IMR-90 (cell line): ENCODE data around the gene TAF3. TPM values are rescaled to one million over a fixed set of nuclear protein-coding genes. Genes with fewer than 3 reads are reported as not detected.

Experiments used
- ATAC-seq: fragments of 200-7000 bp; cut with Tn5 transposase; 2 replicates; pipeline ENCODE4 v1.9.1; 2020; ENCODE audit warnings: low read depth, mild to moderate bottlenecking, moderate library complexity
- BruUV-seq: library from RNA; stranded (reverse); fragments of 400-500 nt; replicated peaks from 2 replicates; lab custom pipeline; 2021; lab: Mats Ljungman, UMichigan
- CTCF ChIA-PET: fragments of 300-600 bp; formaldehyde crosslinking; extraction: SDS; loops from one replicate; lab custom pipeline; 2021; ENCODE audit warnings: antibody characterized with exemption; lab: Yijun Ruan, JAX
- POLR2A ChIA-PET: fragments of 300-600 bp; sonication (Branson Sonifier 250); formaldehyde crosslinking; loops from one replicate; lab custom pipeline; 2022; ENCODE audit warnings: antibody characterized with exemption; ENCODE audit not compliant: unreplicated experiment; lab: Charles Lee
- DNase-seq: peaks from one replicate; pipeline ENCODE4 v3.0.0; 2013
- H2AFZ ChIP-seq: replicated peaks from 2 replicates; pipeline ENCODE3; 2013; ENCODE audit warnings: low read length, mild to moderate bottlenecking; ENCODE audit not compliant: poor library complexity
- H2AK5ac ChIP-seq: 2 replicates; pipeline ENCODE4 v1.6.1; 2013; ENCODE audit warnings: low read depth, low read length, inconsistent platforms
- H2AK9ac ChIP-seq: replicated peaks from 2 replicates; pipeline ENCODE3; 2013; ENCODE audit warnings: mild to moderate bottlenecking, low read depth, low read length, moderate library complexity; ENCODE audit not compliant: poor library complexity
- H2BK120ac ChIP-seq: 2 replicates; pipeline ENCODE4 v1.6.1; 2013; ENCODE audit warnings: low read depth, low read length, inconsistent platforms
- H2BK15ac ChIP-seq: 3 replicates; pipeline ENCODE4 v1.6.1; 2013; ENCODE audit warnings: low read depth, low read length, inconsistent platforms
- H2BK20ac ChIP-seq: 2 replicates; pipeline ENCODE4 v1.6.1; 2013; ENCODE audit warnings: low read depth, mild to moderate bottlenecking, inconsistent platforms, low read length, moderate library complexity
- H2BK5ac ChIP-seq: 2 replicates; pipeline ENCODE4 v1.6.1; 2013; ENCODE audit warnings: mild to moderate bottlenecking, low read depth, low read length, inconsistent platforms; ENCODE audit not compliant: poor library complexity, severe bottlenecking
- H3K14ac ChIP-seq: replicated peaks from 2 replicates; pipeline ENCODE4 v1.6.1; 2013; ENCODE audit warnings: low read depth, low read length, inconsistent platforms
- H3K18ac ChIP-seq: 2 replicates; pipeline ENCODE4 v1.6.1; 2013; ENCODE audit warnings: low read depth, low read length, control low read depth
- H3K23ac ChIP-seq: 2 replicates; pipeline ENCODE4 v1.6.1; 2013; ENCODE audit warnings: low read depth, low read length, inconsistent platforms
- H3K27ac ChIP-seq: 2 replicates; pipeline ENCODE4 v1.5.1; 2013; ENCODE audit warnings: mild to moderate bottlenecking, control low read depth, low read length; ENCODE audit not compliant: insufficient read depth
- H3K27me3 ChIP-seq: 2 replicates; pipeline ENCODE4 v1.6.1; 2013; ENCODE audit warnings: low read length; ENCODE audit not compliant: control insufficient read depth, insufficient read depth
- H3K36me3 ChIP-seq: 2 replicates; pipeline ENCODE4 v1.6.1; 2013; ENCODE audit warnings: low read length, mixed read lengths; ENCODE audit not compliant: control insufficient read depth, insufficient read depth
- H3K4ac ChIP-seq: 2 replicates; pipeline ENCODE4 v1.6.1; 2013; ENCODE audit warnings: low read depth, low read length, inconsistent platforms
- H3K4me1 ChIP-seq: 2 replicates; pipeline ENCODE4 v1.6.1; 2013; ENCODE audit warnings: low read length, mixed read lengths; ENCODE audit not compliant: control insufficient read depth, insufficient read depth
- H3K4me2 ChIP-seq: 2 replicates; pipeline ENCODE4 v1.6.1; 2013; ENCODE audit warnings: low read depth, mild to moderate bottlenecking, control low read depth, low read length, moderate library complexity
- H3K4me3 ChIP-seq: 2 replicates; pipeline ENCODE4 v1.5.1; 2013; ENCODE audit warnings: low read depth, mild to moderate bottlenecking, control low read depth, low read length, moderate library complexity; ENCODE audit not compliant: insufficient read depth
- H3K56ac ChIP-seq: 2 replicates; pipeline ENCODE4 v1.6.1; 2013; ENCODE audit warnings: low read length, inconsistent platforms; ENCODE audit not compliant: insufficient read depth; ENCODE audit errors: extremely low read depth
- H3K79me1 ChIP-seq, 2 experiments: 2 replicates each; pipeline ENCODE4 v1.6.1; 2013; ENCODE audit warnings: low read length in 2 of 2, inconsistent platforms in 1 of 2, low read depth in 1 of 2
- H3K9ac ChIP-seq: 2 replicates; pipeline ENCODE4 v1.6.1; 2013; ENCODE audit warnings: low read depth, low read length, control low read depth
- H3K9me1 ChIP-seq: 2 replicates; pipeline ENCODE4 v1.6.1; 2013; ENCODE audit warnings: low read length, inconsistent platforms; ENCODE audit not compliant: insufficient read depth
- H3K9me3 ChIP-seq: 2 replicates; pipeline ENCODE4 v1.6.1; 2013; ENCODE audit warnings: low read length; ENCODE audit not compliant: control insufficient read depth, insufficient read depth
- H4K20me1 ChIP-seq: 2 replicates; pipeline ENCODE4 v1.6.1; 2013; ENCODE audit warnings: low read length, inconsistent platforms; ENCODE audit not compliant: insufficient read depth
- H4K5ac ChIP-seq: 2 replicates; pipeline ENCODE4 v1.6.1; 2013; ENCODE audit warnings: mild to moderate bottlenecking, low read depth, low read length, control low read depth
- H4K8ac ChIP-seq, 2 experiments: 2 replicates each; pipeline ENCODE4 v1.6.1; 2013; ENCODE audit warnings: low read depth in 2 of 2, low read length in 2 of 2, control low read depth in 1 of 2, inconsistent platforms in 1 of 2
- H4K91ac ChIP-seq: 2 replicates; pipeline ENCODE4 v1.6.1; 2013; ENCODE audit warnings: low read depth, low read length, inconsistent platforms; ENCODE audit not compliant: insufficient read depth
- BHLHE40 ChIP-seq: fragments of 150-350 bp; IDR thresholded peaks from 2 replicates; pipeline ENCODE4 v1.6.1; 2016; ENCODE audit warnings: mild to moderate bottlenecking, low read depth, low read length
- CEBPB ChIP-seq: IDR thresholded peaks from 2 replicates; pipeline ENCODE4 v1.6.1; 2012; ENCODE audit warnings: low read depth, low read length, improper control_type of control experiment
- CHD1 ChIP-seq: IDR thresholded peaks from 2 replicates; pipeline ENCODE4 v1.6.1; 2012; ENCODE audit warnings: low read depth, low read length, improper control_type of control experiment
- ELK1 ChIP-seq: fragments of 150-350 bp; IDR thresholded peaks from 2 replicates; pipeline ENCODE4 v1.6.1; 2016; ENCODE audit warnings: low read depth, mild to moderate bottlenecking, low read length, moderate library complexity, borderline replicate concordance
- FOS ChIP-seq: fragments of 150-350 bp; IDR thresholded peaks from 2 replicates; pipeline ENCODE4 v1.6.1; 2016; ENCODE audit warnings: low read depth, low read length
- MAFK ChIP-seq: IDR thresholded peaks from 2 replicates; pipeline ENCODE4 v1.6.1; 2012; ENCODE audit warnings: low read depth, low read length, improper control_type of control experiment
- MAZ ChIP-seq: IDR thresholded peaks from 2 replicates; pipeline ENCODE4 v1.6.1; 2012; ENCODE audit warnings: low read depth, mild to moderate bottlenecking, low read length, improper control_type of control experiment, moderate library complexity, borderline replicate concordance
- MXI1 ChIP-seq: IDR thresholded peaks from 2 replicates; pipeline ENCODE4 v1.6.1; 2012; ENCODE audit warnings: low read depth, mild to moderate bottlenecking, low read length, moderate library complexity, borderline replicate concordance
- NFE2L2 ChIP-seq: fragments of 150-350 bp; IDR thresholded peaks from 2 replicates; pipeline ENCODE4 v1.6.1; 2016; ENCODE audit warnings: low read depth, mild to moderate bottlenecking, low read length
- POLR2A ChIP-seq: IDR thresholded peaks from 2 replicates; pipeline ENCODE4 v1.6.1; 2012; ENCODE audit warnings: mild to moderate bottlenecking, low read depth, low read length
- RAD21 ChIP-seq: IDR thresholded peaks from 2 replicates; pipeline ENCODE4 v1.6.1; 2012; ENCODE audit warnings: low read length, improper control_type of control experiment
- RCOR1 ChIP-seq: IDR thresholded peaks from 2 replicates; pipeline ENCODE4 v1.6.1; 2012; ENCODE audit warnings: mild to moderate bottlenecking, low read length, improper control_type of control experiment; ENCODE audit not compliant: insufficient replicate concordance
- RFX5 ChIP-seq: IDR thresholded peaks from 2 replicates; pipeline ENCODE4 v1.8.0; 2012; ENCODE audit warnings: low read depth, mild to moderate bottlenecking, low read length, moderate library complexity
- SMC3 ChIP-seq: fragments of 150-350 bp; IDR thresholded peaks from 2 replicates; pipeline ENCODE4 v1.6.1; 2016; ENCODE audit warnings: low read depth, mild to moderate bottlenecking, antibody characterized with exemption, low read length, moderate library complexity
- USF2 ChIP-seq: fragments of 150-350 bp; IDR thresholded peaks from 2 replicates; pipeline ENCODE4 v1.6.1; 2017; ENCODE audit warnings: mild to moderate bottlenecking, antibody characterized with exemption, low read length, low read depth
- WGBS, 2 experiments: methylation state at CpG; one replicate each; pipeline versions ENCODE4 v1.1.5 to v1.1.7; 2013; ENCODE audit warnings: missing lambda C conversion rate in 2 of 2; ENCODE audit not compliant: insufficient read length in 1 of 2; ENCODE audit errors: extremely low coverage in 2 of 2; 5-methylcytosine and 5-hydroxymethylcytosine counted together
- dilution Hi-C: fragments of 300-500 bp; cut with HindIII; formaldehyde crosslinking; loops from one replicate; pipeline ENCODE4 v1.14.3; 2018; ENCODE audit warnings: low sequenced_read_pairs; ENCODE audit not compliant: unreplicated experiment
- in situ Hi-C: fragments of 300-500 bp; cut with MboI; formaldehyde crosslinking; loops from 3 replicates; pipeline ENCODE4 v1.14.3; 2019; ENCODE audit warnings: low sequenced_read_pairs, inconsistent platforms, mixed read lengths
- intact Hi-C: fragments of 100-400 bp; cut with micrococcal nuclease; formaldehyde crosslinking; loops from 2 replicates; pipeline ENCODE4 v1.10.0; 2022
- polyA plus RNA-seq, 3 experiments: library from polyadenylated mRNA; depleted of rRNA; stranded (reverse); fragments of >200 nt; gene quantifications; 2 replicates each; pipeline ENCODE4 v1.2.3, GENCODE V29; 2012; ENCODE audit warnings: low replicate concordance in 1 of 3
- total RNA-seq: library from RNA; depleted of rRNA; stranded (reverse); fragments of >200 nt; gene quantifications from 2 replicates; pipeline ENCODE4 v1.2.3, GENCODE V29; 2012
- TF ChIP-seq, protein P1 (sequence below): conservative IDR thresholded peaks from 2 replicates; pipeline ENCODE4 v1.5.1; 2012; ENCODE audit warnings: mild to moderate bottlenecking, low read depth, low read length, improper control_type of control experiment

TAF3 gene
- total and polyA plus RNA-seq, 2 of the 4 experiments (the other 2 are of a cell fraction), result 1.4 to 2.3 TPM

DNA sequence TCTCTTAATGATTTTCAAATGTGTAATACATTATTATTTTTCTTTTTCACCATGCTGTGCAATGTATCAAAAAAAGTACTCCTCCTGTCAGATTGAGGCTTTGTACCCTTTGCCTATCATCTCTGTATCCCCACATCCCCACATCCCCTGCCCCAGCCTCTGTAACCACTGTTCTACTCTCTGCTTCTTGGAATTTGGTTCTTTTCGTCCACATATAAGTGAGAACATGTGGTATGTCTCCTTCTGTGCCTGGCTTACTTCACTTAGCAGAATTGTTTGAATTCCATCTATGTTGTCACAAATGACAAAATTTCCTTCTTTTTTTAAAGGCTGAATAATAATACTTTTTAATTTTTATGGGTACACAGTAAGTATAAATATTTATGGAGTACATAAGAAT lies 13.8 kb downstream of the TAF3 start:
- peak; percentile 56; the same call in 1 of the 2 replicates for ATAC-seq
- Histone ChIP-seq H3K27me3 (no peaks in the 10 kb centered on the region), H3K4me1 (0 out of 2 replicates have a peak, but pooled peaks cover 2% of the 10 kb centered on the region), H3K4me2 (no peak overlapping the region), H4K20me1 (no peaks in the 10 kb centered on the region; the same call in 1 of the 2 replicates), H3K27ac (no peak overlapping the region), H3K56ac (no peak overlapping the region), H3K14ac (no peak overlapping the region), H2BK5ac (no peak overlapping the region), H3K18ac (no peak overlapping the region), H2AK9ac (no peak overlapping the region), H2BK20ac (no peak overlapping the region), H3K79me1 (peaks cover 38 to 43% of the 10 kb centered on the region in 2 experiments), H3K9me3 (no peaks in the 10 kb centered on the region), H3K9ac (no peak overlapping the region), H3K4ac (no peak overlapping the region), H4K91ac (no peak overlapping the region), H4K8ac (no peak overlapping the region), H2AK5ac (no peak overlapping the region), H2BK120ac (no peak overlapping the region), H3K9me1 (peaks cover 12% of the 10 kb centered on the region), H3K4me3 (no peak overlapping the region), H2AFZ (no peak overlapping the region), H3K36me3 (peaks cover 5% of the 10 kb centered on the region; the same call in 1 of the 2 replicates), H2BK15ac (no peak overlapping the region), H3K23ac (no peak overlapping the region), H4K5ac (no peak overlapping the region)
- in situ Hi-C loops (no loop called here), intact Hi-C loops (no loop called here), dilution Hi-C loops (no loop called here)
- ChIA-PET CTCF (no interaction called here), POLR2A (no interaction called here)
- BruUV-seq, result no TSS peak
- no peak for TF ChIP-seq RFX5
- TF ChIP-seq RAD21, result no peak
- TF ChIP-seq, protein P1, sequence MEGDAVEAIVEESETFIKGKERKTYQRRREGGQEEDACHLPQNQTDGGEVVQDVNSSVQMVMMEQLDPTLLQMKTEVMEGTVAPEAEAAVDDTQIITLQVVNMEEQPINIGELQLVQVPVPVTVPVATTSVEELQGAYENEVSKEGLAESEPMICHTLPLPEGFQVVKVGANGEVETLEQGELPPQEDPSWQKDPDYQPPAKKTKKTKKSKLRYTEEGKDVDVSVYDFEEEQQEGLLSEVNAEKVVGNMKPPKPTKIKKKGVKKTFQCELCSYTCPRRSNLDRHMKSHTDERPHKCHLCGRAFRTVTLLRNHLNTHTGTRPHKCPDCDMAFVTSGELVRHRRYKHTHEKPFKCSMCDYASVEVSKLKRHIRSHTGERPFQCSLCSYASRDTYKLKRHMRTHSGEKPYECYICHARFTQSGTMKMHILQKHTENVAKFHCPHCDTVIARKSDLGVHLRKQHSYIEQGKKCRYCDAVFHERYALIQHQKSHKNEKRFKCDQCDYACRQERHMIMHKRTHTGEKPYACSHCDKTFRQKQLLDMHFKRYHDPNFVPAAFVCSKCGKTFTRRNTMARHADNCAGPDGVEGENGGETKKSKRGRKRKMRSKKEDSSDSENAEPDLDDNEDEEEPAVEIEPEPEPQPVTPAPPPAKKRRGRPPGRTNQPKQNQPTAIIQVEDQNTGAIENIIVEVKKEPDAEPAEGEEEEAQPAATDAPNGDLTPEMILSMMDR, result no peak
- no peak for TF ChIP-seq RCOR1
- no peak for TF ChIP-seq NFE2L2
- TF ChIP-seq SMC3, result no peak
- no peak for TF ChIP-seq BHLHE40
- TF ChIP-seq USF2, result no peak
- no peak for TF ChIP-seq MXI1
- no peak for TF ChIP-seq CHD1
- no peak for TF ChIP-seq CEBPB
- no peak for TF ChIP-seq MAFK
- TF ChIP-seq POLR2A, result no peak
- TF ChIP-seq MAZ, result no peak
- TF ChIP-seq ELK1, result no peak
- TF ChIP-seq FOS, result no peak
- no peak for DNase-seq
- no CpG with 5 or more reads among the region's 1 CpG for WGBS, 2 experiments
